ENCODE measurements around the gene FXYD6. TPM values are rescaled to one million over a fixed set of nuclear protein-coding genes. Genes with fewer than 3 reads are reported as not detected.

The FXYD6 gene
- total and polyA plus RNA-seq, 12 donors = 22.0 to 65.2 (median 36.1) TPM

DNA sequence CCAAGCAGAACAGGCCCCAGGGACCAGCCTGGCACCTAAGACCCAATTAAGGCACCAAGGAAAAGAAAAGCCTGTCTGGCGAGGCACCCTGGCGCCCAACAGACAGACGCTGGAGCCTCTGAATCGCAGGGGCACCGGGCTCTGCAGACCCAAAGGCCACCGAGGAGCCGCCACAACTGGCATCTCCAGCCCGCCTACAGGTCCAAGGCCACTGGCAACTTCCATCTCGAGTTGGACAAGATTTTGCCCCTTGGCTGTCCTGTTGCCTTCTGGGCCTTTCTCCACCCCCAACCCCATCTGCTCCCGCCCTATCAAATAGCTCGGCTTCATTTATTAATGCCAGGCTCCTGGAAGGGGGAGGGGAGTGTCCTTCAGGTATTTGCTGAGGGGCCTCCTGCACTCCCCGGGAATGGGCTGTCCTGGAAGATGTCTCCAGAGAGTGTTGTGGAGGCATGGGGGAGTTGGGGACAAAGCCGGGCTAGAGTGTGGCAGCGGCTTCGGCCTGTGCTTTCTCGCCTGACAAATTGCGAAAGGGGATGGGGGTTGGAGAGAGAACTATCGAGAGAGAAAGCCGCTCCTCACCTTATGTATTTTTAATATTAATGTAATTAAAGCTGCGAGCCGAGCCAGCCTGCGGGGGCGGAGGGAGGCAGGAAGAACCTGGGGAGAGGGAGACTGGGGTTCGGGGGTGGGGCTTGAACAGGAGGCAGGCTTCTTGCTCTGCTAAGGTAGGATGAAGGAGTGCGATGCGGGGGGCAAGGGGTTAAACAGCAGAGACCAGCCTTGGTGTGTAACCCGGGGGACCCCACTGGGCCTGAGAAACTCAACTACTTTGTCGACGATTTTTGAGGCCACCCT is 81.5 kb downstream of the FXYD6 start:
- no peak overlapping the region for H3K27ac ChIP-seq
- WGBS, 2 donors = 49 to 54% methylated on average over 29 of the region's 29 CpGs
- H3K4me3 ChIP-seq = no peak overlapping the region
- intact Hi-C loops (cut with DNase I) = no loop called here
- ATAC-seq = no peak
- H3K4me1 ChIP-seq = peaks cover 6 to 23% (median 19%) of the 10 kb centered on the region in 9 donors
- no peak for DNase-seq
- no peaks in the 10 kb centered on the region for H3K36me3 ChIP-seq
- TF ChIP-seq, protein P1, sequence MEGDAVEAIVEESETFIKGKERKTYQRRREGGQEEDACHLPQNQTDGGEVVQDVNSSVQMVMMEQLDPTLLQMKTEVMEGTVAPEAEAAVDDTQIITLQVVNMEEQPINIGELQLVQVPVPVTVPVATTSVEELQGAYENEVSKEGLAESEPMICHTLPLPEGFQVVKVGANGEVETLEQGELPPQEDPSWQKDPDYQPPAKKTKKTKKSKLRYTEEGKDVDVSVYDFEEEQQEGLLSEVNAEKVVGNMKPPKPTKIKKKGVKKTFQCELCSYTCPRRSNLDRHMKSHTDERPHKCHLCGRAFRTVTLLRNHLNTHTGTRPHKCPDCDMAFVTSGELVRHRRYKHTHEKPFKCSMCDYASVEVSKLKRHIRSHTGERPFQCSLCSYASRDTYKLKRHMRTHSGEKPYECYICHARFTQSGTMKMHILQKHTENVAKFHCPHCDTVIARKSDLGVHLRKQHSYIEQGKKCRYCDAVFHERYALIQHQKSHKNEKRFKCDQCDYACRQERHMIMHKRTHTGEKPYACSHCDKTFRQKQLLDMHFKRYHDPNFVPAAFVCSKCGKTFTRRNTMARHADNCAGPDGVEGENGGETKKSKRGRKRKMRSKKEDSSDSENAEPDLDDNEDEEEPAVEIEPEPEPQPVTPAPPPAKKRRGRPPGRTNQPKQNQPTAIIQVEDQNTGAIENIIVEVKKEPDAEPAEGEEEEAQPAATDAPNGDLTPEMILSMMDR (IDR thresholded peaks at IDR 0.05) = no peak
- no peaks in the 10 kb centered on the region for H3K9me3 ChIP-seq
- H3K27me3 ChIP-seq = peaks cover 11 to 67% (median 53%) of the 10 kb centered on the region in 7 donors

DNA sequence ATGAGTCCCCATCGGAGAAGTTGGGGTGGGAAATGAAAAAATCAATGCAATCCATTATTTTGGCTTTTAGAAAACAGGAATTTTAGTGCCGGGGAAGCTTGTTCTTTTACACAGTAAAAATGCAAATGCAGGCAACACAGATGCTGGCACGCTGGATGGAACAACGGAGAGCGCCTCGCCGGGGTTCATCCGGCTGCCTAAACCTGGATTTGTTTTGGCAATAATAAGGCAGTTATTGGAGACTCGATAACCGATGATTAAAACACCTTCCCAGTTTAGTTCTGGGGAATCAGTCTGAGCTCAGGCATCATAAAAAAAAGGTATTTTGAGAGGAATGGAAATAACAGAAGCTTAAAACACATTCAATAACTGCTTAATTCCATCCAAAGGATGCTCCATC is 82.3 kb downstream of the FXYD6 start:
- intact Hi-C loops (cut with DNase I) = no loop called here

DNA sequence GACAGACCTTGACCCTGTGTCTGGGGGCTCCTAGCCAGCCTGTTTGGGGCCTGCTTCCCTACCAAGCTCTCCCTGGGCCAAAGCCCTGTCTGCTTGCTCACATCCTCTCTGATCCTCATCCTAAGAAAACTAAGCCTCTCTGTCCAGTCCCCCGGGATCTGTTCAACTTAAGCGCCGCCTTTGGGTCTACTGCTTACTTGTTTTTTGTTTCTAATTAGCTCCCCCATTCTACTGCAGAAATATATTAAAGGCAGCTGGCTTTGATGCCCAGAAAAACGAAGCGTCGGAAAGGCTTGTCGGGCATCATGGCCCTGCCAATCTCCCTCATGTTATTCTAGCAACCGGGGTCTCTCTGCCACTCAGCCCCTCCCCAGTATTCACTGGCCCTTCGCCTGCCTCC is 82.9 kb downstream of the FXYD6 start:
- WGBS, 2 donors = 89 to 92% methylated on average over 9 of the region's 9 CpGs

More for the DNA sequence above, 82.3 kb downstream of the FXYD6 start:
- TF ChIP-seq, protein P1 (IDR thresholded peaks at IDR 0.05) = no peak
- Histone ChIP-seq H3K27me3 (peaks cover 11 to 62% (median 53%) of the 10 kb centered on the region in 7 donors), H3K4me3 (no peak overlapping the region), H3K4me1 (peaks cover 6 to 23% (median 19%) of the 10 kb centered on the region in 9 donors), H3K27ac (no peak overlapping the region), H3K36me3 (no peaks in the 10 kb centered on the region), H3K9me3 (no peaks in the 10 kb centered on the region)
- no peak for ATAC-seq
- DNase-seq = no peak
- 86 to 89% methylated on average over 10 of the region's 10 CpGs for WGBS, 2 donors

DNA sequence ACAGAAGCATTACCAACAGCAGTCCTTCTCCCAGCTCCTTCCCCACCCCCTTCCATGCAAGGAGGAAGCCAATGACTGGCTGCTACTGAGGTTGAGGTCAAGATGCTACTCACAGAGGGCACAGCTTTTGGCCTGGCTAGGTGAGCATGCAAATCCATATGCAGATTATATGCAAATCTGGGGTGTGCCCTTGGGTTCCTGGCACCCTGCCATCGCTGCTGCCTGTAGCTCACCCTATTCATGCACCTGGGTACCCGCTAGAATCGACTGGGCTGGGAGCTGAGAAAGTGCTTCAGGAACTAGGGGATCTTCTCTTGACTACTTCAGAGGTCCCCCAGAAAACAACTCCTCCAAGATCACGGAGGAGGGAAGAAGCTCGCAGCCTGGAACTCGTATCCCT is 83.5 kb downstream of the FXYD6 start:
- intact Hi-C loops (cut with DNase I) = no loop called here
- H3K27ac ChIP-seq = no peak overlapping the region
- TF ChIP-seq, protein P1 (IDR thresholded peaks at IDR 0.05) = no peak
- ATAC-seq (no peak), DNase-seq (no peak)
- H3K4me3 ChIP-seq = no peak overlapping the region
- H3K9me3 ChIP-seq = no peaks in the 10 kb centered on the region
- 90 to 91% methylated on average over 6 of the region's 6 CpGs for WGBS, 2 donors
- peaks cover 6 to 23% (median 19%) of the 10 kb centered on the region in 9 donors for H3K4me1 ChIP-seq
- peaks cover 11 to 54% (median 51%) of the 10 kb centered on the region in 7 donors for H3K27me3 ChIP-seq
- H3K36me3 ChIP-seq = no peaks in the 10 kb centered on the region

More for the DNA sequence above, 82.9 kb downstream of the FXYD6 start:
- peaks cover 11 to 57% (median 53%) of the 10 kb centered on the region in 7 donors for H3K27me3 ChIP-seq
- no peaks in the 10 kb centered on the region for H3K9me3 ChIP-seq
- TF ChIP-seq, protein P1 (IDR thresholded peaks at IDR 0.05) = no peak
- DNase-seq (no peak), ATAC-seq (no peak)
- H3K4me3 ChIP-seq = no peak overlapping the region
- H3K4me1 ChIP-seq = peaks cover 6 to 23% (median 19%) of the 10 kb centered on the region in 9 donors
- intact Hi-C loops (cut with DNase I) = no loop called here
- no peak overlapping the region for H3K27ac ChIP-seq
- no peaks in the 10 kb centered on the region for H3K36me3 ChIP-seq

Data from heart right ventricle (tissue), 16 donors.